ENCODE results near the gene FHIT. TPM values are rescaled to one million over a fixed set of nuclear protein-coding genes. Genes with fewer than 3 reads are reported as not detected.

Gene FHIT
- polyA plus RNA-seq, 1 of the 3 experiments (the other 2 are of a cell fraction): 0.41 TPM

- POLR2A ChIA-PET: no interaction called here
- Histone ChIP-seq H3K9me3 (peaks cover 7% of the 10 kb centered on the region; the same call in 1 of the 2 replicates), H4K20me1 (ENCODE audit: insufficient read depth) (no peaks in the 10 kb centered on the region), H3K9me2 (no peaks in the 10 kb centered on the region), H3K4me1 (ENCODE audit: control insufficient read depth in 1 of 2, insufficient read depth in 2 of 2, low read depth in 1 of 2, low read length in 1 of 2) (no peaks in the 10 kb centered on the region), H3K79me2 (ENCODE audit: insufficient read depth) (no peaks in the 10 kb centered on the region), H3K9ac (no peak overlapping the region), H3K4me3 (ENCODE audit: low read depth in 2 of 2, low read length in 1 of 2) (no peak overlapping the region), H2AFZ (ENCODE audit: low read depth) (no peak overlapping the region), H3K27ac (ENCODE audit: low read depth in 2 of 2, low read length in 1 of 2) (no peak overlapping the region), H3K4me2 (no peak overlapping the region), H3F3A (replicated peaks; ENCODE audit: insufficient read depth) (no peaks in the 10 kb centered on the region), H3K27me3 (ENCODE audit: insufficient read depth) (no peaks in the 10 kb centered on the region), H3K36me3 (replicated peaks in 1 of 2; ENCODE audit: control insufficient read depth in 1 of 2, insufficient read depth in 2 of 2, low read length in 1 of 2) (no peaks in the 10 kb centered on the region)
- TF ChIP-seq ELF1 (IDR thresholded peaks at IDR 0.05) (no peak), GATA2 (CRISPR knock-in tag; IDR thresholded peaks at IDR 0.05) (no peak), RFX5 (IDR thresholded peaks at IDR 0.05; ENCODE audit: low read length) (no peak), NFIC (IDR thresholded peaks at IDR 0.05; ENCODE audit: borderline replicate concordance) (no peak), SMC3 (IDR thresholded peaks at IDR 0.05; ENCODE audit: low read depth, low read length) (no peak)
- DNase-seq: no peak
- CTCF ChIA-PET: no interaction called here
- WGBS (ENCODE audit: low lambda C conversion rate): 71% methylated on average over 1 of the region's 1 CpG
Measured at GRCh38 chr3:60973321-60973720, 277.9 kb downstream of the FHIT start.

GRCh38 chr3:60972599-60972998, 278.7 kb downstream of the FHIT start:
- no peak for TF ChIP-seq USF2 (IDR thresholded peaks at IDR 0.05; ENCODE audit: borderline replicate concordance, low read depth, low read length)
- TF ChIP-seq RCOR1 (IDR thresholded peaks at IDR 0.05; ENCODE audit: low read length): no peak
- TF ChIP-seq RFX5 (IDR thresholded peaks at IDR 0.05; ENCODE audit: low read length): no peak
- no peak for TF ChIP-seq FOXM1 (IDR thresholded peaks at IDR 0.05; ENCODE audit: low read depth)
- TF ChIP-seq IRF3 (IDR thresholded peaks at IDR 0.05; ENCODE audit: low read depth, low read length): no peak
- TF ChIP-seq EZH2phosphoT487 (IDR thresholded peaks at IDR 0.05; ENCODE audit: borderline replicate concordance, low read depth): no peak
- no peak for TF ChIP-seq ELF1 (IDR thresholded peaks at IDR 0.05)
- no peak for TF ChIP-seq EP300 (IDR thresholded peaks at IDR 0.05; ENCODE audit: borderline replicate concordance in 1 of 2, low read depth in 1 of 2, low read length in 1 of 2)
- no peak for TF ChIP-seq REST (IDR thresholded peaks at IDR 0.05; ENCODE audit: low read depth, low read length)
- TF ChIP-seq POLR2AphosphoS5 (IDR thresholded peaks at IDR 0.05; ENCODE audit: low read depth, low read length): no peak
- no peak for TF ChIP-seq SMC3 (IDR thresholded peaks at IDR 0.05; ENCODE audit: low read depth, low read length)
- no peak for TF ChIP-seq CHD2 (IDR thresholded peaks at IDR 0.05; ENCODE audit: low read length, partially characterized antibody)
- no peak for TF ChIP-seq YY1 (IDR thresholded peaks at IDR 0.05; ENCODE audit: low read depth)
- CTCF ChIA-PET: no interaction called here
- no peaks in the 10 kb centered on the region for H3K36me3 ChIP-seq (replicated peaks in 1 of 2; ENCODE audit: control insufficient read depth in 1 of 2, insufficient read depth in 2 of 2, low read length in 1 of 2)
- no peak overlapping the region for H3K4me2 ChIP-seq
- POLR2A ChIA-PET: no interaction called here
- peaks cover 7% of the 10 kb centered on the region; the same call in 1 of the 2 replicates for H3K9me3 ChIP-seq
- H4K20me1 ChIP-seq (ENCODE audit: insufficient read depth): no peaks in the 10 kb centered on the region
- no peak overlapping the region for H3K9ac ChIP-seq
- no peaks in the 10 kb centered on the region for H3K79me2 ChIP-seq (ENCODE audit: insufficient read depth)
- no peaks in the 10 kb centered on the region for H3F3A ChIP-seq (replicated peaks; ENCODE audit: insufficient read depth)
- H3K4me1 ChIP-seq (ENCODE audit: control insufficient read depth in 1 of 2, insufficient read depth in 2 of 2, low read depth in 1 of 2, low read length in 1 of 2): no peaks in the 10 kb centered on the region
- DNase-seq: no peak
- no peak overlapping the region for H3K4me3 ChIP-seq (ENCODE audit: low read depth in 2 of 2, low read length in 1 of 2)
- no peaks in the 10 kb centered on the region for H3K27me3 ChIP-seq (ENCODE audit: insufficient read depth)
- no peak overlapping the region for H3K27ac ChIP-seq (ENCODE audit: low read depth in 2 of 2, low read length in 1 of 2)
- H2AFZ ChIP-seq (ENCODE audit: low read depth): no peak overlapping the region
- H3K9me2 ChIP-seq: no peaks in the 10 kb centered on the region
